Renal cortical epithelial cell (primary cell): ENCODE results near the gene CCDC81. TPM values are rescaled to one million over a fixed set of nuclear protein-coding genes. Genes with fewer than 3 reads are reported as not detected.
"Not testable (repeated sequence)": the region's sequence is repeated elsewhere in the genome, so short reads cannot be mapped to it uniquely, and the experiment has no call there.

Source experiments
- DNase-seq: peaks from one replicate; pipeline ENCODE4 v3.0.0-alpha.2; 2011; ENCODE audit warnings: low read depth
- total RNA-seq: library from RNA; depleted of rRNA; stranded (reverse); fragments of >200 nt; gene quantifications from 2 replicates; pipeline ENCODE4 v1.2.3, GENCODE V29; 2014

The CCDC81 gene
- total RNA-seq: 0.17 and 0.50 TPM in 2 replicates

GRCh38 chr11:86374586-86374985 lies at the start of gene CCDC81:
TSS of gene CCDC81 (plus strand) at chr11:86374887. CDS start at chr11:86375164, 277 bp downstream.
- no peak for DNase-seq

DNA sequence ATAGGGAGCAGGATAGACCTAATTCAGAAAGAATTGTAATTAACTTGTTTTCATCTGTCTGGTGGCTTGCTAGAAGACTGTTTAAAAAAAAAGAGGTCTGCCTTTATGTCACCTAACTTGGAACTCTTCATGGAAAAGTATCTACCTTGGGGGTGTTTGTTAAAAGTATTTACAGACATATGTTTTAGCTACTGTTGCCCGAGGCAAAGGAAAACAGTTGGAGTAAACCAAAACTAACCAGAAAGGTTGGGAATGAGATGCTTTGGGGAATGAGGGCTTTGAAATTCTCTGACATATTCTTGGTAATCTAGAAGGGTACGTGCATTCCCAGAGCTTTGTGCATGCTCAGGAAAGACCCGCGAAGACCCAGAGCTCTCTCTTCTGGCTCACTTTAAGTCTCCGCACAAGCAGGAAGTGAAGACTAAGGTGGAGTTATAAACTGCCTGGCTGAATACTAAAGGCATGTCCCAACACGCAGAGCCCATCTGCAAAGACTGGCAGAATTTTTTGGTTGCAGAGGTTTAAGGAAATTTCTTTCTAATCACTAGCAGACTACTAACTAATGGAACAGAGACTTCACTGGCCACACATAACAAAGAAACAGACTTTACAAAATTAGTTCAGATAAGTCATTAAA lies 39.4 kb upstream of the CCDC81 start:
- no peak for DNase-seq

- no peak for DNase-seq
Measured at GRCh38 chr11:86337227-86337626, 37.5 kb upstream of the CCDC81 start.

DNA sequence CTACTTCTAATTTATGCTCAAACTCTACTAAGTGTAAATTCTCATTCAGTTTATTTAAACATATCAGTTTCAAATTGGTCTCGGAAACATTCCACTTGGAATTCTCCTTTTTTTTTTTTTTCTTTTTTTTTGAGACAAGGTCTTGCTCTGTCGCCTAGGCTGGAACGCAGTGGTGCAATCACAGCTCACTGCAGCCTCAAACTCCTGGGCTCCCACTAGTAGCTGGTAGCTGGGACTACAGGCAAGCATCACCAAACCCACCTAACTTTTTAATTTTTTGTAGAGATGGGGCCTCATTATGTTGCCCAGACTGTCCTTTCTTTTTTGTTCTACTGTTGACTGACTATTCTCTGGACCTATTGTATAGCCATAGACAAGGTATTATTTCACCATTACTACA lies 33.3 kb upstream of the CCDC81 start:
- DNase-seq: no peak

- DNase-seq: no peak
Measured at GRCh38 chr11:86346513-86346912, 28.2 kb upstream of the CCDC81 start.

- DNase-seq: peak; percentile 34
Measured at GRCh38 chr11:86355256-86355655, 19.4 kb upstream of the CCDC81 start.

DNA sequence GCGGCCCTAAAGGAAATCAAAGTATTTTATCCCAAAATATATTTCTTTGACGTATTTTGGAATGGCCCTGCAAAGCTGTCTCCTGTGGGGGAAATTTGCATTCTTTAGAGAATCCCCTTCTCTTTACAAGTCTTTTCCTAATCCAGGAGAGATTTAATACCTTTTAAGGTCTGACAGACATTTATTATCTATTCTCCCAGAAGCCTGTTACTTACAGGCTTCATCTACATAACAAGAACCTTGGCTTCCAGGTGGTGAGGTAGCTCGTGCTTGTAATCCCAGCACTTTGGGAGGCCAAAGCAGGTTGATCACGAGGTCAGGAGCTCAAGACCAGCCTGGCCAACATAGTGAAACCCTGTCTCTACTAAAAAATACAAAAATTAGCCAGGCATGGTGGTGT lies 17.3 kb upstream of the CCDC81 start:
- not testable (repeated sequence) for DNase-seq

DNA sequence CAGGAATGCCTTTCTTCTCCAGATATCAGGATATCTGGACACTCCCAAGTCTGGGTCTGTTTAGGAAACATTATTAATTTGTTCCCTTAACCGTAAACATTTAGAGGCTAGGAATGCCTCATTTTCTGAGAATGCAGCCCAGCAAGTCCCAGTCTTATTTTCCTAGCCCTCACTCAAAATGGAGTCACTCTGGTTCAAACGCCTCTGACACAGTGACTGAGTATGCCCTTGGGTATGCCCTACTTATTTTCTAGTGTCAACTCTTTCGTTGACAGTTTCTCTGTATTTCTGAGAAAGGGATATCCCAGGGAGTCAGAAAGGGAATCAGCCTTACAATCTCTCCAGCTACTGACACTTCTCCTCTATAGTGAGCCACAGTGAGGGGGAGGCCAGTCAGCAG lies 16.0 kb upstream of the CCDC81 start:
- DNase-seq: no peak

GRCh38 chr11:86360775-86361395 lies 13.8 kb upstream of the CCDC81 start:
- DNase-seq: peak; percentile 50

GRCh38 chr11:86363424-86363823 lies 11.3 kb upstream of the CCDC81 start:
- DNase-seq: no peak

- no peak for DNase-seq
Measured at GRCh38 chr11:86365546-86365945, 9.1 kb upstream of the CCDC81 start.

DNA sequence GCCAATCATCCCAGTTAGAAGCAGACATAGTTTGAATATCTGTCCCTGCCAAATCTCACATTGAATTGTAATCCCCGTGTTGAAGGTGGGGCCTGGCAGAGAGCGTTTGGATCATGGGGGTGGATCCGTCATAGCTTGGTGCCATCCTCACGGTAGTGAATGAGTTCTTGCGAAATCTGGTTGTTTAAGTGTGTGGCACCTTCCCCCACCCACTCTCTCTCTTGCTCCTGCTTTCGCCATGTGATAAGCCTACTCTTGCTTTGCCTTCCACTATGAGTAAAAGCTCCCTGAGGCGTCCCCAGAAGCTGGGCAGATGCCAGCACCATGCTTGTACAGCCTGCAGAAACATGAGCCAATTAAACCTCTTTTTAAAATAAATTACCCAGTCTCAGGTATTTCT lies 5.0 kb upstream of the CCDC81 start:
- no peak for DNase-seq

DNA sequence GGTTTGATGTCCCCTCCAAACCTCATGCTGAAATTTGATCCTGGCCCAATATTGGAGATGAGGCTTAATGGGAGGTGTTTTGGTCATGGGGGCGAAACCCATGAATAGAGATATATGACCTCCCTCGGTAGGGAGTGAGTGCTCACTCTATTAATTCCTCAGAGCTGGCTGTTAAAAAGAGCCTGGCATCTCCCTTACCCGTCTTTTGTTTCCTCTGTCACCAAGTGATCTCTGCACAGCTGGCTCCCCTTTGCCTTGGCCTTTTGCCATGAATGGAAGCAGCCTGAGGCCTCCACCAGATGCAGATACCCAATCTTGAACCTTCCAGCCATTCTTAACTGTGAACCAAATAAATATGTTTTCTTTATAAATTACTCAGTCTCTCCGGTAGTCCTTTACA lies 4.5 kb upstream of the CCDC81 start:
- no peak for DNase-seq

- peak; percentile 53 for DNase-seq
Measured at GRCh38 chr11:86370922-86371594, 3.6 kb upstream of the CCDC81 start.

GRCh38 chr11:86372041-86372440 lies 2.6 kb upstream of the CCDC81 start:
- no peak for DNase-seq

GRCh38 chr11:86372586-86372985 lies 2.1 kb upstream of the CCDC81 start:
- DNase-seq: no peak

DNA sequence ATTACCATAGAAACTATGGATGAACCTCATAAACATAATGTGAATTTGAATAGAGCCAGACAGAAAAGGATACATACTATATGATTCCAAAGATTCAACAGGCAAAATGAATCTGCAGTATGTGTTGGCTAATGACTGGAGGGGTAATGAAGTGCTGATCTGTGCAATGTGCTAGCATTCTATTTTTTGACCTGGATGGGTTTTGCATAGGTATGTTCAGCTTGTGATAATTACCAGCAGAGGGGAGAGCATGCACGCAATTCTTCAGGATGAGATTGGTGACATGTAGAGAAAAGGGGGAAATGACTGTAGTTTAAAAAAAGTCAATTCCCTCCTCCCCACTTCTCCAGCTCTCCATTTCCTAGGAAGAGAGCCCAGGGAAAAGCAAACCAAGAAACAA lies 618 bp upstream of the CCDC81 start:
- no peak for DNase-seq

GRCh38 chr11:86377972-86378371 lies 3.3 kb downstream of the CCDC81 start:
- DNase-seq: no peak

DNA sequence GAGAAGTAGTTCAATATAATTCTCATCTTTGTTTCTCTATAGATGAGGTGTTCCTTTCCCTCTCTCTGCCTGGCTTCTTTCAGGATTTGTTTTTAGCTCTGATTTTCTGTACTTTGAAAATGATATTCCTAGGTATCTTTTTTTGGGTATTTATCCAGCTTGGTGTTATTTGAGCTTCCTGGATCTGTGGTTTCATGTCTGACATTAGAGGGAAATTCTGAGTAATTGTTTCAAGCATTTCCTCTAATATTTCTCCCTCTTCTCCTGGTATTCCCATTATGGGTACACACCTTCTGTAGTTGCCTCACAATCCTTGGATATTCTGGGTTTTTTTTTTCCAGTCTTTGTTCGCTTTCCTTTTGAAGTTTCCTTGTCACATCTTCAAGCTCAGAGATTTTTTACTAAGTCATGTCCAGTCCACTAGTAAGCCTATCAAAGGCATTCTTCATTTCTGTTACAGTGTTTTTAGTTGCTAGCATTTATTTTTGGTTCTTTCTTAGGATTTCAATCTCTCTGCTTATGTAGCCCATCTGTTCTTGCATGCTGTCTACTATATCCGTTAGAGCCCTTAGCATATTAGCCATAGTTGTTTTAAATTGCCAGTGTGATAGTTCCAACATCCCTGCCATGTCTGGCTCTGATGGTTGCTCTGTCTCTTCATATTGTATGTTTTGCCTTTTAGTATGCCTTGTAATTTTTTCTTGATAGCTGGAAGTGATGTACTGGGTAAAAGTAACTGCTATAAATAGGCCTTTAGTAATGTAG lies 5.8 kb downstream of the CCDC81 start:
- DNase-seq: no peak

- no peak for DNase-seq
Measured at GRCh38 chr11:86383041-86383955, 8.6 kb downstream of the CCDC81 start.

DNA sequence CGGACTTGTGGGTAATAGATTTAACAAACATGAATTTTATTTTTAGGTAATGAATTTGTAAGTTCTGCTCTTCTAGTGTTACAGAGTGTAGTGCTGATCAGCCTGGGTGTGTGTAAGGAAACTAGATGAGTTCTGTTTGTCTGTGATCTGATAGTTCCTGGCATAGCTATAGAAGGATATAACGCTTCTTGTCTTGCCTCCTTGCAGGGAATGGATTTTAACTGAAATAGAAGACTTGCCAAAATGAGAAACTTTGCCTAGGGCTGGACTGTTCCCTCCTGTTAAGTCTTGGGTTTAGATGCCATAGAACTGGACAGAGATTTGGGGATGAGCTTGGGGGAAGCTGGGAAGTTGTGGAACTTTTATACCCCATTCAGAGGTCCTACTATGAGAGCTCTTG lies 11.6 kb downstream of the CCDC81 start:
- DNase-seq: no peak
